Fibroblast of lung (primary cell): Measurements from ENCODE around the gene FGFR2. TPM values are rescaled to one million over a fixed set of nuclear protein-coding genes. Genes with fewer than 3 reads are reported as not detected.

Source experiments
- DNase-seq, 2 donors: peaks; one replicate each; pipeline versions ENCODE4 v3.0.0 to v3.0.0-alpha.2; 2010; ENCODE audit warnings: low read depth in 2 of 2
- H2AFZ ChIP-seq: 2 replicates; pipeline ENCODE4 v1.5.1; 2012; ENCODE audit warnings: low read length, control low read depth, inconsistent platforms
- H3K27ac ChIP-seq: 2 replicates; pipeline ENCODE4 v1.5.1; 2011; ENCODE audit warnings: low read length, control low read depth; ENCODE audit not compliant: insufficient read depth
- H3K27me3 ChIP-seq: 2 replicates; pipeline ENCODE4 v1.5.1; 2011; ENCODE audit warnings: mild to moderate bottlenecking, low read length; ENCODE audit not compliant: control insufficient read depth, insufficient read depth
- H3K36me3 ChIP-seq: 2 replicates; pipeline ENCODE4 v1.5.1; 2011; ENCODE audit warnings: low read length; ENCODE audit not compliant: control insufficient read depth, insufficient read depth
- H3K4me1 ChIP-seq: 2 replicates; pipeline ENCODE4 v1.5.1; 2011; ENCODE audit warnings: low read length; ENCODE audit not compliant: control insufficient read depth, insufficient read depth; ENCODE audit errors: extremely low read depth
- H3K4me2 ChIP-seq: 2 replicates; pipeline ENCODE4 v1.5.1; 2011; ENCODE audit warnings: low read length, control low read depth; ENCODE audit not compliant: insufficient read depth; ENCODE audit errors: extremely low read depth
- H3K4me3 ChIP-seq, 4 experiments: fragments of 200-600 bp in 1 of 4; sonication (generic) in 1 of 4; replicated peaks in 1 of 4; 2 replicates each; pipeline ENCODE4 v1.5.1; 2011 to 2016; ENCODE audit warnings: low read length in 4 of 4, low read depth in 3 of 4, mild to moderate bottlenecking in 3 of 4, control low read depth in 2 of 4, inconsistent platforms in 1 of 4, mixed read lengths in 1 of 4; ENCODE audit not compliant: insufficient read depth in 1 of 4; ENCODE audit errors: control extremely low read depth in 1 of 4
- H3K79me2 ChIP-seq: 2 replicates; pipeline ENCODE4 v1.5.1; 2012; ENCODE audit warnings: mild to moderate bottlenecking, low read length, inconsistent platforms; ENCODE audit not compliant: control insufficient read depth, insufficient read depth
- H3K9ac ChIP-seq: 2 replicates; pipeline ENCODE4 v1.5.1; 2011; ENCODE audit warnings: mild to moderate bottlenecking, low read length, control low read depth; ENCODE audit not compliant: insufficient read depth
- H3K9me3 ChIP-seq: 2 replicates; pipeline ENCODE4 v1.5.1; 2012; ENCODE audit warnings: low read depth, low read length; ENCODE audit not compliant: control insufficient read depth, insufficient read depth
- H4K20me1 ChIP-seq: 2 replicates; pipeline ENCODE4 v1.5.1; 2011; ENCODE audit warnings: low read length; ENCODE audit not compliant: control insufficient read depth, insufficient read depth; ENCODE audit errors: extremely low read depth
- EZH2 ChIP-seq: IDR thresholded peaks from 2 replicates; pipeline ENCODE4 v1.5.1; 2012; ENCODE audit warnings: low read length, control low read depth, mild to moderate bottlenecking; ENCODE audit errors: missing control alignments
- polyA plus RNA-seq, 2 donors: library from polyadenylated mRNA; depleted of rRNA in 1 of 2; stranded (reverse) in 1 of 2; unstranded in 1 of 2; fragments of >200 nt; gene quantifications; 2 replicates each; pipeline ENCODE4 v1.2.1, GENCODE V29; 2011 to 2012; ENCODE audit warnings: missing spikeins in 1 of 2
- total RNA-seq: library from RNA; depleted of rRNA; stranded (reverse); fragments of >200 nt; gene quantifications from 2 replicates; pipeline ENCODE4 v1.2.1, GENCODE V29; 2014
- TF ChIP-seq, protein P1 (sequence below), 2 donors: IDR thresholded peaks in 1 of 2; conservative IDR thresholded peaks in 1 of 2; 1 replicate in 1 of 2; 2 replicates in 1 of 2; pipeline ENCODE4 v1.5.1; 2011 to 2012; ENCODE audit warnings: low read length in 2 of 2, control low read depth in 1 of 2, inconsistent platforms in 1 of 2, low read depth in 1 of 2, mild to moderate bottlenecking in 1 of 2

The FGFR2 gene
- total and polyA plus RNA-seq, 2 donors (not counting 1 experiment from before 2014, with no cell fraction given) = 0.10 to 0.17 TPM

DNA sequence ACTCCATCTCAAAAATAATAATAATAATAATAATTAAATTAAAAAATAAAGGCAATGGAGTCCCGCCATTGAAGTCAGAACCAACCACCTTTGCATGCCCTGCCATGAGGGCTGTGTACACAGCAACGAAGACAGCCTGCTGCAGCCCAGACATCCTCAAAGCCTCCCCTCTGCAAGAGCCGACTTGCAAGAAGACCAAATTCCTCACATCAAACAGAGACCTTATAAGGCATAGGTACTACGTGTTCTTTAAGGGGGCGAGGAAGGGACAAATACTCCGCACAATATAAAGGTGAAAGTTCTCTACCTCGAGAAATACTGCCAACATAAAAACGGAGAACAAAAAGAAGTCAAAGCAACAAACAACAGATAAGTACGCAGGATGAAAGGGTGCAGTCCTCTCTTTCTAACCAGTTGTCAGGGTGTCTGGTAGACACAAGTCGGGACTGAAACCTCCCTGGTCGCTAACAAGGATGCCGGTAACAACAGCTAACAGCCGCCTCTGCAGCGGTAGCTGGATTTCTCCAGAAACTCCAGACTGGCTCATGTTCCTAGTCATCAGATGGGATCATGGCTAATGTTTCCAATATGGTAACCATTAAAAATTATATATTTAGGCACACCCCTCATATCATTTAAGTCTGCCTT is 23.6 kb downstream of the FGFR2 start:
- no peak overlapping the region for H3K27ac ChIP-seq
- no peak overlapping the region for H2AFZ ChIP-seq
- H3K4me2 ChIP-seq = no peak overlapping the region
- H3K4me3 ChIP-seq = no peak overlapping the region
- H3K9ac ChIP-seq = no peak overlapping the region
- H3K9me3 ChIP-seq = no peaks in the 10 kb centered on the region
- no peaks in the 10 kb centered on the region for H3K27me3 ChIP-seq
- TF ChIP-seq EZH2 = no peak
- TF ChIP-seq, protein P1, sequence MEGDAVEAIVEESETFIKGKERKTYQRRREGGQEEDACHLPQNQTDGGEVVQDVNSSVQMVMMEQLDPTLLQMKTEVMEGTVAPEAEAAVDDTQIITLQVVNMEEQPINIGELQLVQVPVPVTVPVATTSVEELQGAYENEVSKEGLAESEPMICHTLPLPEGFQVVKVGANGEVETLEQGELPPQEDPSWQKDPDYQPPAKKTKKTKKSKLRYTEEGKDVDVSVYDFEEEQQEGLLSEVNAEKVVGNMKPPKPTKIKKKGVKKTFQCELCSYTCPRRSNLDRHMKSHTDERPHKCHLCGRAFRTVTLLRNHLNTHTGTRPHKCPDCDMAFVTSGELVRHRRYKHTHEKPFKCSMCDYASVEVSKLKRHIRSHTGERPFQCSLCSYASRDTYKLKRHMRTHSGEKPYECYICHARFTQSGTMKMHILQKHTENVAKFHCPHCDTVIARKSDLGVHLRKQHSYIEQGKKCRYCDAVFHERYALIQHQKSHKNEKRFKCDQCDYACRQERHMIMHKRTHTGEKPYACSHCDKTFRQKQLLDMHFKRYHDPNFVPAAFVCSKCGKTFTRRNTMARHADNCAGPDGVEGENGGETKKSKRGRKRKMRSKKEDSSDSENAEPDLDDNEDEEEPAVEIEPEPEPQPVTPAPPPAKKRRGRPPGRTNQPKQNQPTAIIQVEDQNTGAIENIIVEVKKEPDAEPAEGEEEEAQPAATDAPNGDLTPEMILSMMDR (conservative IDR thresholded peaks at IDR 0.05 in 1 of 2, IDR thresholded peaks at IDR 0.05 in 1 of 2; ENCODE audit: low read depth in 1 of 2, low read length in 2 of 2) = no peak
- H3K79me2 ChIP-seq = no peaks in the 10 kb centered on the region
- H3K4me1 ChIP-seq = no peaks in the 10 kb centered on the region
- no peak for DNase-seq
- H3K36me3 ChIP-seq = no peaks in the 10 kb centered on the region
- H4K20me1 ChIP-seq = no peaks in the 10 kb centered on the region

DNA sequence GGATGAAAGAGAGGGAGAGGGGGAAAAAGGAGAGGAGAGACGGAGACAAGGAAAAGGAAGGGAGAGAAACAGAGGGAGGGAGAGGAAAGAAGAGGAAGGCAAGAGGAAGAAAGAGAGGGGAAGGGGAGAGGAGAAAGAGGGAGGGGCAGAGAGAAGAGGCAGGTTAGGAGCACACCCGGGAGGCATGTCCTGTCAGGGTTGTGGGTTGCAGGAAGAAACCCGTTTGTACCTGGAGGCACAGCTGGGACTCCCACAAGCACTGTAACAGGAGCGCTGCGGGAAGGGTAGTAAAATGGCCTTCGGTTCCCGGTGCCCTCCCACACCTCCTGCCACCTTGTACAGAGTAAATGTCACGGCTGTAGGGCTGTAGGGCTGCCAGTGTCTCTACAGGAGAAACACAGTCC is 24.7 kb downstream of the FGFR2 start:
- Histone ChIP-seq H3K36me3 (no peaks in the 10 kb centered on the region), H2AFZ (no peak overlapping the region), H3K4me1 (no peaks in the 10 kb centered on the region), H3K9me3 (no peaks in the 10 kb centered on the region), H3K27ac (no peak overlapping the region), H3K9ac (no peak overlapping the region), H3K4me3 (no peak overlapping the region), H3K27me3 (no peaks in the 10 kb centered on the region), H3K79me2 (no peaks in the 10 kb centered on the region), H4K20me1 (no peaks in the 10 kb centered on the region), H3K4me2 (no peak overlapping the region)
- DNase-seq = no peak
- TF ChIP-seq, protein P1 (conservative IDR thresholded peaks at IDR 0.05 in 1 of 2, IDR thresholded peaks at IDR 0.05 in 1 of 2; ENCODE audit: low read depth in 1 of 2, low read length in 2 of 2) = no peak
- no peak for TF ChIP-seq EZH2

DNA sequence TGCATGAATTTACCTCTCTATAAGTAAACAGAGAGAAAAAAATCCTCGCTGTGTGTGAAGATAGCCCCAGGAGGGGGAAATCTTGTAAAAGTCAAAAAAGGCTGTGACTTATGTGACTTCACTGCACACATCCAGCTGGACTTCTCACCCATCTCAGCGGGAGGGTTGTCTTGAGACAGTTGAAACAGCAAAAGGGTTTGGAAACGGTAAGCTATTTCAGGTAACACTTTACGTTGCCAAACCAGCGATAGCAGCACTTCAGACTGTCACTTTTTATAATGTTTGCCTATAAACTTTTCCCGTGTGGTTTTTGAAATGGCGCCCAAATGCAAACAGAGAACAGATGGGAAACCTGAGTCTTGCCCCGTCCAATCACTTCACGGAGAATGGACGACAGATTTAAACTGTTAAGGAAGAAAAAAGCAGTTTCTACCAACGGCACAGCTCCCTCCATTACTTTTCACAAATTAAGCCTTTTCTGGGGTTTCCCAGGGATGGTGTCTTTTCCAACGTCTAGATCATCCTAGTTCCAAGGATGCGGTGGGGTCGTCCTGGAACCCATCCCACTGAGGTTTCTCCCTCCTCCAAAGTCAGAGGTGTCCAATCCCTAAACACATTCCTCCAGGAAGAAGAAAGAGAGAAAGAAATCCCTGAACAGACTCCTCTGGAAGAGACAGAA is 25.2 kb downstream of the FGFR2 start:
- Histone ChIP-seq H3K4me1 (no peaks in the 10 kb centered on the region), H3K27ac (no peak overlapping the region), H3K36me3 (no peaks in the 10 kb centered on the region), H3K9me3 (no peaks in the 10 kb centered on the region), H3K4me2 (no peak overlapping the region), H4K20me1 (no peaks in the 10 kb centered on the region), H3K79me2 (no peaks in the 10 kb centered on the region), H3K4me3 (no peak overlapping the region), H3K9ac (no peak overlapping the region), H2AFZ (no peak overlapping the region), H3K27me3 (no peaks in the 10 kb centered on the region)
- no peak for DNase-seq
- no peak for TF ChIP-seq EZH2
- TF ChIP-seq, protein P1 (conservative IDR thresholded peaks at IDR 0.05 in 1 of 2, IDR thresholded peaks at IDR 0.05 in 1 of 2; ENCODE audit: low read depth in 1 of 2, low read length in 2 of 2) = no peak
